ENCODE data around the gene SP100.

GRCh38 chr2:230453006-230453405 is 37.0 kb downstream of the SP100 start:
- TF ChIP-seq CTCF (IDR thresholded peaks at IDR 0.05) (no peak), POLR2A (IDR thresholded peaks at IDR 0.05) (no peak)

Measured in testis (tissue), 2 donors.